K562 (cell line): ENCODE results near the gene ADSS1. TPM values are rescaled to one million over a fixed set of nuclear protein-coding genes. Genes with fewer than 3 reads are reported as not detected.

Experiments used
- ATAC-seq: fragments of 200-7000 bp; cut with Tn5 transposase; 3 replicates; pipeline ENCODE4 v1.9.1; 2020; ENCODE audit warnings: moderate library complexity
- BruUV-seq: library from RNA; stranded (reverse); fragments of 400-500 nt; replicated peaks from 2 replicates; lab custom pipeline; 2021; lab: Mats Ljungman, UMichigan
- CTCF ChIA-PET: fragments of 300-600 bp; formaldehyde crosslinking; extraction: SDS; loops from one replicate; lab custom pipeline; 2021; ENCODE audit warnings: low intra/inter-chr PET ratio; lab: Yijun Ruan, JAX
- POLR2A ChIA-PET: fragments of 300-600, 350-650 bp; sonication (Branson Sonifier 250); formaldehyde crosslinking; extraction: SDS; loops from one replicate; lab custom pipeline; 2021; ENCODE audit warnings: antibody characterized with exemption, inconsistent platforms; lab: Yijun Ruan, JAX
- DNase-seq, 4 experiments: peaks; one replicate each; pipeline versions ENCODE4 v3.0.0 to v3.0.0-alpha.2; 2011 to 2018; ENCODE audit warnings: low spot score in 3 of 4, mixed read lengths in 3 of 4; ENCODE audit errors: extremely low read depth in 1 of 4
- FAIRE-seq: peaks from 2 replicates; lab custom pipeline; 2011; peaks lifted over from hg19 to GRCh38; lab: Jason Lieb, UNC
- H2AFZ ChIP-seq: 2 replicates; pipeline ENCODE4 v1.6.0; 2011; ENCODE audit warnings: low read depth, low read length, control low read depth, inconsistent platforms
- H3K27ac ChIP-seq: fragments of 200-600 bp; 3 replicates; pipeline ENCODE4 v1.8.0; 2011; ENCODE audit warnings: low read depth, mild to moderate bottlenecking, control low read depth, inconsistent platforms, low read length, moderate library complexity, mixed read lengths; ENCODE audit errors: extremely low read depth
- H3K27me3 ChIP-seq, 2 experiments: fragments of 300-600 bp in 1 of 2; 2 replicates in 1 of 2; 3 replicates in 1 of 2; pipeline versions ENCODE4 v1.6.0 to v1.8.0; 2011; ENCODE audit warnings: inconsistent platforms in 2 of 2, low read length in 2 of 2, mild to moderate bottlenecking in 1 of 2, mixed read lengths in 1 of 2, moderate library complexity in 1 of 2; ENCODE audit not compliant: control insufficient read depth in 2 of 2, insufficient read depth in 2 of 2
- H3K36me3 ChIP-seq: fragments of 300-600 bp; 3 replicates; pipeline ENCODE4 v1.8.0; 2011; ENCODE audit warnings: mild to moderate bottlenecking, low read length, inconsistent platforms; ENCODE audit not compliant: control insufficient read depth, insufficient read depth
- H3K4me1 ChIP-seq, 2 experiments: fragments of 200-600 bp in 1 of 2; replicated peaks in 1 of 2; 2 replicates in 1 of 2; 3 replicates in 1 of 2; pipeline versions ENCODE4 v1.5.1 to v1.8.0; 2011; ENCODE audit warnings: inconsistent platforms in 2 of 2, low read length in 2 of 2, mild to moderate bottlenecking in 1 of 2, mixed read lengths in 1 of 2, moderate library complexity in 1 of 2; ENCODE audit not compliant: control insufficient read depth in 2 of 2, insufficient read depth in 2 of 2
- H3K4me2 ChIP-seq: 2 replicates; pipeline ENCODE4 v1.6.1; 2011; ENCODE audit warnings: low read length, control low read depth, inconsistent platforms, mixed read lengths; ENCODE audit not compliant: insufficient read depth
- H3K4me3 ChIP-seq: fragments of 200-600 bp; sonication (generic), shearing (Covaris generic); 2 replicates; pipeline ENCODE4 v1.5.1; 2016; ENCODE audit warnings: control low read depth, inconsistent platforms
- H3K79me2 ChIP-seq: fragments of 200-600 bp; 3 replicates; pipeline ENCODE4 v1.8.0; 2011; ENCODE audit warnings: low read length, inconsistent platforms; ENCODE audit not compliant: control insufficient read depth, insufficient read depth
- H3K9ac ChIP-seq, 2 experiments: 2 replicates each; pipeline versions ENCODE4 v1.6.0 to v1.6.1; 2011; ENCODE audit warnings: low read depth in 2 of 2, low read length in 2 of 2, control low read depth in 1 of 2, inconsistent platforms in 1 of 2, mild to moderate bottlenecking in 1 of 2, mixed read lengths in 1 of 2; ENCODE audit not compliant: insufficient read depth in 1 of 2
- H3K9me1 ChIP-seq: one replicate; pipeline ENCODE4 v1.6.0; 2011; ENCODE audit warnings: inconsistent platforms, mild to moderate bottlenecking, low read length, moderate library complexity; ENCODE audit not compliant: control insufficient read depth, insufficient read depth
- H3K9me3 ChIP-seq: replicated peaks from 2 replicates; pipeline ENCODE4 v1.5.1; 2011; ENCODE audit warnings: low read depth, low read length, inconsistent platforms; ENCODE audit not compliant: control insufficient read depth, insufficient read depth
- H4K20me1 ChIP-seq: replicated peaks from 2 replicates; pipeline ENCODE4 v1.6.1; 2011; ENCODE audit warnings: low read length, inconsistent platforms, mixed read lengths; ENCODE audit not compliant: control insufficient read depth, insufficient read depth
- AFF4 ChIP-seq: sonication (generic); formaldehyde crosslinking; IDR thresholded peaks from 2 replicates; pipeline ENCODE4 v1.8.0; 2023; ENCODE audit warnings: mild to moderate bottlenecking, missing genetic modification reagents
- BRD4 ChIP-seq: fragments of 200-600 bp; sonication (generic); IDR thresholded peaks from 2 replicates; pipeline ENCODE4 v1.6.1; 2017; ENCODE audit warnings: inconsistent platforms
- CEBPB ChIP-seq: fragments of 450-650 bp; IDR thresholded peaks from 2 replicates; pipeline ENCODE4 v1.6.1; 2016; ENCODE audit warnings: missing genetic modification characterization, missing compliant biosample characterization
- CTCFL ChIP-seq: IDR thresholded peaks from 2 replicates; pipeline ENCODE4 v1.6.1; 2011; ENCODE audit warnings: borderline replicate concordance, low read depth, mild to moderate bottlenecking, moderate library complexity, low read length; ENCODE audit not compliant: insufficient read depth, poor library complexity, severe bottlenecking
- IRF1 ChIP-seq: sonication (generic); formaldehyde crosslinking; IDR thresholded peaks from 2 replicates; pipeline ENCODE4 v1.8.0; 2022; ENCODE audit warnings: missing genetic modification reagents, mild to moderate bottlenecking, borderline replicate concordance
- NFXL1 ChIP-seq: fragments of 450-650 bp; formaldehyde crosslinking; IDR thresholded peaks from 2 replicates; pipeline ENCODE4 v1.4.0; 2021; ENCODE audit warnings: mild to moderate bottlenecking
- SP1 ChIP-seq: sonication (generic); formaldehyde crosslinking; IDR thresholded peaks from 2 replicates; pipeline ENCODE4 v1.8.1; 2022; ENCODE audit warnings: mild to moderate bottlenecking, missing genetic modification reagents
- TSC22D4 ChIP-seq: fragments of 450-650 bp; IDR thresholded peaks from 2 replicates; pipeline ENCODE4 v1.6.1; 2016; ENCODE audit warnings: missing genetic modification characterization, missing biosample characterization, control low read depth
- ZNF140 ChIP-seq: fragments of 250-450 bp; sonication (Bioruptor Pico); IDR thresholded peaks from 2 replicates; pipeline ENCODE4 v1.8.0; 2021; ENCODE audit warnings: moderate library complexity, mild to moderate bottlenecking, inconsistent platforms
- ZNF174 ChIP-seq: fragments of 250-450 bp; sonication (Bioruptor Pico); IDR thresholded peaks from 2 replicates; pipeline ENCODE4 v1.4.0; 2020; ENCODE audit warnings: mild to moderate bottlenecking
- ZNF253 ChIP-seq: fragments of 250-450 bp; sonication (Bioruptor Pico); conservative IDR thresholded peaks from 2 replicates; pipeline ENCODE4 v1.6.1; 2021; ENCODE audit warnings: mild to moderate bottlenecking
- WGBS: fragments of 100-300 bp; shearing (Covaris generic); methylation state at CpG from one replicate; pipeline ENCODE4 v1.1.6; 2016; ENCODE audit warnings: low coverage, mixed read lengths; ENCODE audit not compliant: insufficient coverage; ENCODE audit errors: missing lambda C conversion rate; 5-methylcytosine and 5-hydroxymethylcytosine counted together
- in situ Hi-C: fragments of 300-500 bp; cut with MboI; formaldehyde crosslinking; loops from 4 replicates; pipeline ENCODE4 v1.15.0; 2018; ENCODE audit warnings: inconsistent platforms, mixed read lengths
- intact Hi-C: fragments of 100-400 bp; cut with micrococcal nuclease; formaldehyde crosslinking; loops from 2 replicates; pipeline ENCODE4 v1.14.2; 2022
- polyA plus RNA-seq, 8 experiments: library from polyadenylated mRNA; depleted of rRNA in 4 of 8; stranded (reverse) in 5 of 8; unstranded in 3 of 8; fragments of >200 nt; fragmentation: Nextera tagmentation in 2 of 8; fragmentation: Illumina TruSeq in 1 of 8; extraction: Ambion mirVana in 2 of 8; extraction: Trizol in 1 of 8; gene quantifications; 2 replicates each; pipeline versions ENCODE4 v1.2.1 to v1.2.3, GENCODE V29; 2011 to 2014; ENCODE audit warnings: inconsistent platforms in 1 of 8, missing spikeins in 1 of 8
- total RNA-seq, 7 experiments: library from RNA; depleted of rRNA in 6 of 7; stranded (reverse); fragments of >200 nt in 6 of 7; fragmentation: Illumina TruSeq in 2 of 7; extraction: Trizol in 2 of 7; gene quantifications; 2 replicates each; pipeline versions ENCODE4 v1.2.1 to v1.2.3, GENCODE V29; 2011 to 2021; ENCODE audit warnings: low replicate concordance in 1 of 7

Gene ADSS1
- total and polyA plus RNA-seq, 9 of the 15 experiments (the other 6 are each of a cell fraction or from before 2014, with no cell fraction given), result 0.53 to 5.9 (median 3.9) TPM

GRCh38 chr14:104724981-104725771 is 1.1 kb downstream of the ADSS1 start (continued):
- TF ChIP-seq CTCFL, result peak; percentile 16

- H3K4me3 ChIP-seq, result no peak overlapping the region; the same call in 1 of the 2 replicates
- no TSS peak for BruUV-seq
- in situ Hi-C loops, result no loop called here
- TF ChIP-seq IRF1 (CRISPR knock-in tag), result no peak
- no peak for TF ChIP-seq CEBPB
- no peak for TF ChIP-seq ZNF140 (CRISPR knock-in tag)
- TF ChIP-seq NFXL1 (CRISPR knock-in tag), result no peak
- no peak for TF ChIP-seq ZNF174
- TF ChIP-seq ZNF253 (CRISPR knock-in tag), result no peak
- TF ChIP-seq BRD4, result no peak
- 0 out of 2 replicates have a peak, but pooled peaks have one; percentile 29 for TF ChIP-seq SP1 (CRISPR knock-in tag)
- no peak for TF ChIP-seq AFF4 (CRISPR knock-in tag)
- TF ChIP-seq TSC22D4 (tag), result no peak
Measured at GRCh38 chr14:104725772-104726548, 1.9 kb downstream of the ADSS1 start.

More at GRCh38 chr14:104725772-104726548, 1.9 kb downstream of the ADSS1 start:
- POLR2A ChIA-PET, result interaction anchor here (0.8 to 1.0 kb wide), 2 partner anchors 20 to 27 kb away, joined by 3 read pairs; partner anchors contain the start of gene SIVA1
- Histone ChIP-seq H3K9me3 (no peaks in the 10 kb centered on the region), H3K79me2 (peaks cover 16% of the 10 kb centered on the region), H3K9me1 (peaks cover 4% of the 10 kb centered on the region), H2AFZ (no peak overlapping the region), H3K4me1 (peaks cover 16 to 83% of the 10 kb centered on the region in 2 experiments), H4K20me1 (no peaks in the 10 kb centered on the region), H3K36me3 (no peaks in the 10 kb centered on the region), H3K4me2 (peak overlapping the region; percentile 76; the same call in 1 of the 2 replicates), H3K27ac (no peak overlapping the region), H3K27me3 (no peaks in the 10 kb centered on the region), H3K9ac (peak overlapping the region in 1 of 2 experiments; percentile 94; a peak in 2 of 4 replicates)
- WGBS, result 83% methylated on average over 8 of the region's 25 CpGs
- CTCF ChIA-PET, result no interaction called here
- ATAC-seq (no peak), DNase-seq (no peak), FAIRE-seq (no peak)
- intact Hi-C loops, result no loop called here
